Measurements from ENCODE around the gene ST6GALNAC3. TPM values are rescaled to one million over a fixed set of nuclear protein-coding genes. Genes with fewer than 3 reads are reported as not detected.
"Not testable (repeated sequence)": the region's sequence is repeated elsewhere in the genome, so short reads cannot be mapped to it uniquely, and the experiment has no call there.

Gene ST6GALNAC3
- total and polyA plus RNA-seq, 2 donors = 1.2 to 1.8 TPM

DNA sequence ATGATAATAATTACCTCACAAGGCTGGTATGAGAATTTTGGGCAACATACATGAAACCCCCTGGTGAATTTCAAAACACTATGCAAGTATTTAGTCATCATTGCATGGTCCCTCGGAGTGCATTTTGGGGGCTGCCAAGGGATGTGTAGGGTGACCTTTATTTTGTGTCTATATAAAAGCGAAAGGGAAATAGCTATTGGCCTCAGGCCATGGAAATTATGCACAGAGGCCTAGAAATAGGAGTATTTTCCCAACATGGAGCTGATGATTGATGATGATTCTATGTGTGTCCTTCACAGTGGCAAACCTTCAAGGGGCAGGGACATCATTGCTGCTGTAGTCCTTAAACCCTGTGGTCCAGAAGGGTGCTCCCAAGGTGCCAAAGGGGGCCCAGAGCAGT is 265.5 kb downstream of the ST6GALNAC3 start:
- WGBS = 93% methylated on average over 2 of the region's 2 CpGs
- DNase-seq (ENCODE audit: low read depth in 6 of 9, low spot score in 9 of 9) = no peak

DNA sequence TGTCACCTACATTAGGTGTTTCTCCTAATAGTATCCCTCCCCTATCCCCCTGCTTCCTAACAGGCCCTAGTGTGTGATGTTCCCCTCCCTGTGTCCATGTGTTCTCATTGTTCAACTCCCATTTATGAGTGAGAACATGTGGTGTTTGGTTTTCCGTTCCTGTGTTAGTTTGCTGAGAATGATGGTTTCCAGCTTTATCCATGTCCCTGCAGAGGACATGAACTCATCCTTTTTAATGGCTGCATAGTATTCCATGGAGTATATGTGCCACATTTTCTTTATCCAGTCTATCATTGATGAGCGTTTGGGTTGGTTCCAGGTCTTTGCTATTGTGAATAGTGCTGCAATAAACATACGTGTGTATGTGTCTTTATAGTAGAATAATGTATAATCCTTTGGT is 267.3 kb downstream of the ST6GALNAC3 start:
- 97% methylated on average over 3 of the region's 3 CpGs for WGBS
- not testable (repeated sequence) for H3K27me3 ChIP-seq (ENCODE audit: control insufficient read depth in 2 of 2, insufficient read depth in 1 of 2, low read length in 1 of 2); H3K9me3 ChIP-seq (ENCODE audit: control insufficient read depth in 2 of 2, insufficient read depth in 1 of 2, low read length in 1 of 2); H3K27ac ChIP-seq (ENCODE audit: low read depth in 1 of 2, low read length in 1 of 2); H3K36me3 ChIP-seq (ENCODE audit: control insufficient read depth in 2 of 2, insufficient read depth in 2 of 2, low read length in 1 of 2); H3K4me1 ChIP-seq (ENCODE audit: control insufficient read depth in 2 of 2, insufficient read depth in 2 of 2, low read length in 2 of 2); DNase-seq (ENCODE audit: low read depth in 6 of 9, low spot score in 9 of 9); H3K4me3 ChIP-seq (ENCODE audit: low read length in 2 of 2)

More for the DNA sequence above, 265.5 kb downstream of the ST6GALNAC3 start:
- H3K27me3 ChIP-seq (ENCODE audit: control insufficient read depth in 2 of 2, insufficient read depth in 1 of 2, low read length in 1 of 2) = no peaks in the 10 kb centered on the region
- no peak overlapping the region for H3K4me3 ChIP-seq (ENCODE audit: low read length in 2 of 2)
- no peaks in the 10 kb centered on the region for H3K9me3 ChIP-seq (ENCODE audit: control insufficient read depth in 2 of 2, insufficient read depth in 1 of 2, low read length in 1 of 2)
- H3K4me1 ChIP-seq (ENCODE audit: control insufficient read depth in 2 of 2, insufficient read depth in 2 of 2, low read length in 2 of 2) = no peaks in the 10 kb centered on the region
- H3K27ac ChIP-seq (ENCODE audit: low read depth in 1 of 2, low read length in 1 of 2) = no peak overlapping the region
- H3K36me3 ChIP-seq (ENCODE audit: control insufficient read depth in 2 of 2, insufficient read depth in 2 of 2, low read length in 1 of 2) = no peaks in the 10 kb centered on the region

DNA sequence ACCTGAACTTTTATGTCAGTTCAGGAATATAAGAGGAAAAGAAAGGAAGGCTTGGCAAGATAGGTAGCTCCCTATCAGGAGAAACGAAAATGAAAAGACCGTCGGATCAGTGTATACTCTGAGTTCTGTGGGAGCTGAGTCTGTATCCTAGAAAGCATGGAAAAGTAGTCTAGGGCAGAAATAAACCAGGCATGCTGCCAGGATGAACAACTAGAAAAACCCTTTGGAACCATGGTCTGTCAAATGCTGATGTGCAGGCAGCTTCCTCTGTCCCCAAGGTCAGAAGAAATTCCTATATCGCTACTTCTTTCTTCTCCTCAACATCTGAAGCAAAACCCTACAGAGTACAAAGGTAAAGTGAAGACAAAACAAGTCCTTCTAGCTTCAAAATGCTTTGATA is 268.8 kb downstream of the ST6GALNAC3 start:
- no peak overlapping the region for H3K27ac ChIP-seq (ENCODE audit: low read depth in 1 of 2, low read length in 1 of 2)
- H3K4me3 ChIP-seq (ENCODE audit: low read length in 2 of 2) = no peak overlapping the region
- 96% methylated on average over 4 of the region's 4 CpGs for WGBS
- no peaks in the 10 kb centered on the region for H3K36me3 ChIP-seq (ENCODE audit: control insufficient read depth in 2 of 2, insufficient read depth in 2 of 2, low read length in 1 of 2)
- H3K27me3 ChIP-seq (ENCODE audit: control insufficient read depth in 2 of 2, insufficient read depth in 1 of 2, low read length in 1 of 2) = no peaks in the 10 kb centered on the region
- no peaks in the 10 kb centered on the region for H3K9me3 ChIP-seq (ENCODE audit: control insufficient read depth in 2 of 2, insufficient read depth in 1 of 2, low read length in 1 of 2)
- no peaks in the 10 kb centered on the region for H3K4me1 ChIP-seq (ENCODE audit: control insufficient read depth in 2 of 2, insufficient read depth in 2 of 2, low read length in 2 of 2)
- no peak for DNase-seq (ENCODE audit: low read depth in 6 of 9, low spot score in 9 of 9)

DNA sequence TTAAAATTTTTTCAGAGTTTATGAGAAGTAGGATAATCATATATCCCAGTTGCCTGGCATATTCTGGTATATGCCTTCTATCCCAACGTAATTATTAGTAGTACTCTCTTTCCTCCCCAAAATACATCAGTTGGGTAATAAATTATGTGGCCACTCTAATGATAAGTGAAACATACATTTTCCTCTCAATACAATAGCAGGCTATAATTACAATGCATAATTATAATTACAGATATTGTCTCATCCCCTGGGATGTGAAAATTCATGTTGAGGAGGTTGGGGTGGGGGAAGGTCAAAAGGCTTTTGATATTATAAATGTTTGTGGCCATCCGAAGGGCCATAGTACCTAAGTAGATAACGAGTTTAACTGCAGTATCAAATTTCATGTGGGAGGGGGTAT is 277.1 kb downstream of the ST6GALNAC3 start:
- no peak for DNase-seq (ENCODE audit: low read depth in 6 of 9, low spot score in 9 of 9)
- no peak overlapping the region for H3K27ac ChIP-seq (ENCODE audit: low read depth in 1 of 2, low read length in 1 of 2)
- no peak overlapping the region for H3K4me3 ChIP-seq (ENCODE audit: low read length in 2 of 2)
- no peaks in the 10 kb centered on the region for H3K27me3 ChIP-seq (ENCODE audit: control insufficient read depth in 2 of 2, insufficient read depth in 1 of 2, low read length in 1 of 2)
- no peaks in the 10 kb centered on the region for H3K9me3 ChIP-seq (ENCODE audit: control insufficient read depth in 2 of 2, insufficient read depth in 1 of 2, low read length in 1 of 2)
- no peaks in the 10 kb centered on the region for H3K36me3 ChIP-seq (ENCODE audit: control insufficient read depth in 2 of 2, insufficient read depth in 2 of 2, low read length in 1 of 2)
- 94% methylated on average over 3 of the region's 3 CpGs for WGBS
- no peaks in the 10 kb centered on the region for H3K4me1 ChIP-seq (ENCODE audit: control insufficient read depth in 2 of 2, insufficient read depth in 2 of 2, low read length in 2 of 2)

DNA sequence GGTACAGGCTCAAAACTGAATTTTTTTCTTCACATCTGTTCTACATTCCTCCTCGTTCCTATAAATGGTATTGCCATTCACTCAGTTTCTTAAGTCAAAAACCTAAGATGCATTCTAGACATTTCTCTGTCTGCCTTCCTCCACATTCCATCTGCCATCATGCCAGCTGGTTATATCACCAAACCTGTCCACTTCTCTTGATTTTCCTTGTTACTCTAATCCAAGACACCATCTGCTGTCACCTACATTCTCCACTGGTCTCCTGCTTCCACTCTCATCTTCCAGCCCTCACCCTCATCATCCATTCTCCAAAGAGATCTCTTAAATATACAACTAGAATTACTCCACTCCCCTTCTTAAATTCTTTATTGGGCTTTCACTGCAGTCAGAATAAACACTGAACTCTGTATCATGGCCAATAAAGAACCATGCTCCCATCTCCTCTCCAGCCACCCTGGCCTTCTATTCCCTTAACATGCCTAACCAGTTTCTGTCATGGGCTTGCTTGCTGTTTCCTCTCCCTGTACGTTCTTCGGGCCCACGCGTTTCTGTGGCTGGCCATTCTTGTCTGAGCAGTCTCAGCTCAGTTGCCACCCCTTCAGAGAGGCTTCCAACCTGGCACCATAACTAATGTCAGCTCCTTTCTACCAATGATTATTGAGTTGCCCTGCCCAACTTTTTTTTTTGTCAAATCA is 278.3 kb downstream of the ST6GALNAC3 start:
- 95% methylated on average over 5 of the region's 5 CpGs for WGBS
- no peaks in the 10 kb centered on the region for H3K9me3 ChIP-seq (ENCODE audit: control insufficient read depth in 2 of 2, insufficient read depth in 1 of 2, low read length in 1 of 2)
- H3K27ac ChIP-seq (ENCODE audit: low read depth in 1 of 2, low read length in 1 of 2) = no peak overlapping the region
- H3K27me3 ChIP-seq (ENCODE audit: control insufficient read depth in 2 of 2, insufficient read depth in 1 of 2, low read length in 1 of 2) = no peaks in the 10 kb centered on the region
- no peak overlapping the region for H3K4me3 ChIP-seq (ENCODE audit: low read length in 2 of 2)
- H3K36me3 ChIP-seq (ENCODE audit: control insufficient read depth in 2 of 2, insufficient read depth in 2 of 2, low read length in 1 of 2) = no peaks in the 10 kb centered on the region
- no peaks in the 10 kb centered on the region for H3K4me1 ChIP-seq (ENCODE audit: control insufficient read depth in 2 of 2, insufficient read depth in 2 of 2, low read length in 2 of 2)
- DNase-seq (ENCODE audit: low read depth in 6 of 9, low spot score in 9 of 9) = no peak

DNA sequence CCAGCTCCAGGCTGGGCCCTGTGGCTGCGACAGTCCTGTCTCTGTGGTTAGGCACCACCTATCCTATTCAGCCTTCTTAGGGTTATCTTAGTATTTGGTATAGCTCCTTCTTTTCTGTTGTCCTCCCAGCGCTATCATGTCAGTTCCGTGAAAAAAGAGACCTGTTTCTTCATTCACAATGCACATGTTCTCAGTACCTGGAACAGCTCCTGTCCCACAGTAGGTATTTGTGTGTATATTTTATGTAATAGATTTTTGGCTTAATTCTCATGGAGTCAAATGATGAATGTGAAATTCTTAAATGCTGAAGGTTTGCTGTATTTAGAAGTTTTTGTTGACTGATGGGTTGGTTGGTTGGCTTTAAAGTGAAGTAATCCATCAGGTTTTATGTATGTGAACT is 279.7 kb downstream of the ST6GALNAC3 start:
- Histone ChIP-seq H3K27me3 (ENCODE audit: control insufficient read depth in 2 of 2, insufficient read depth in 1 of 2, low read length in 1 of 2) (no peaks in the 10 kb centered on the region), H3K9me3 (ENCODE audit: control insufficient read depth in 2 of 2, insufficient read depth in 1 of 2, low read length in 1 of 2) (no peaks in the 10 kb centered on the region), H3K4me1 (ENCODE audit: control insufficient read depth in 2 of 2, insufficient read depth in 2 of 2, low read length in 2 of 2) (no peaks in the 10 kb centered on the region), H3K4me3 (ENCODE audit: low read length in 2 of 2) (no peak overlapping the region), H3K36me3 (ENCODE audit: control insufficient read depth in 2 of 2, insufficient read depth in 2 of 2, low read length in 1 of 2) (no peaks in the 10 kb centered on the region), H3K27ac (ENCODE audit: low read depth in 1 of 2, low read length in 1 of 2) (no peak overlapping the region)
- DNase-seq (ENCODE audit: low read depth in 6 of 9, low spot score in 9 of 9) = no peak
- over 99% methylated on average over 3 of the region's 3 CpGs for WGBS

DNA sequence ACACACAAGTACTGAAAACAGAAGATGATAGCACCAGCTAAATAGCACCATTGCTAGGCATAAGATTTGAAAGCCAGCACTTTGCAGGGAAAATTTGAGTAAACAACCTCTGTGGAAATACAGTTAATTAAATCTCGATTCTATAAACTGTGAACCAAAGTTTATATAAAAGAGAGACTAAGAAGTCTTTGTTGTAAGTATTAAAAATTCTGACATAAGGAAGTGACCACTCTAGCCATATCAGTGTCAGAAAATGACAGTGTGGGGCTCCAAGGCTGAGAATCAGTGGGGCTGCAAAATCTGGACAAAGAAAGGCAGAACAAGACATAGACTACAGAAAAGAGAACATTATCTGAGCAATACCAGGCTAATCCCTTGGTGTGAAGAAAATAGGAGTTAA is 292.2 kb downstream of the ST6GALNAC3 start:
- no peak overlapping the region for H3K27ac ChIP-seq (ENCODE audit: low read depth in 1 of 2, low read length in 1 of 2)
- no peak for DNase-seq (ENCODE audit: low read depth in 6 of 9, low spot score in 9 of 9)
- H3K4me3 ChIP-seq (ENCODE audit: low read length in 2 of 2) = no peak overlapping the region
- no peaks in the 10 kb centered on the region for H3K36me3 ChIP-seq (ENCODE audit: control insufficient read depth in 2 of 2, insufficient read depth in 2 of 2, low read length in 1 of 2)
- H3K9me3 ChIP-seq (ENCODE audit: control insufficient read depth in 2 of 2, insufficient read depth in 1 of 2, low read length in 1 of 2) = no peaks in the 10 kb centered on the region
- no peaks in the 10 kb centered on the region for H3K4me1 ChIP-seq (ENCODE audit: control insufficient read depth in 2 of 2, insufficient read depth in 2 of 2, low read length in 2 of 2)
- H3K27me3 ChIP-seq (ENCODE audit: control insufficient read depth in 2 of 2, insufficient read depth in 1 of 2, low read length in 1 of 2) = no peaks in the 10 kb centered on the region
- 88% methylated on average over 1 of the region's 1 CpG for WGBS

DNA sequence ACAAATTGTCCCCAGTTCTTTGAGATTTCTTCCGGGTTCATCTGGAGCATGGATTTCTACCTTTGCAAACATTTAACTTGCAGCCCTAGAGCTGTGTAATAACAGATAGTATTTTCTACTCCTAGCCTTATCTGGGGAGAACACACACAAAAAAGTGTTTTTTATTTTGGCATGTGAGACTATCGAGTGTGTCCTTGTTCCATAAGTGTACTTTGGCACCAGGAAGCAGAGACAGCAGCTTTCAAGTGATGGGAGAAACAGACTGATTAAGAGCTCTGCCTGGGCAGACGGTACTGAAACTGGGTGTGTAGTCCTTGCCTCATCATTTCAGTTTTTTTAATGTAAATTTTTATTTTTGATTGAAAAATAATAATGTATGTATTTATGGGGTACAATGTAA is 297.4 kb downstream of the ST6GALNAC3 start:
- Histone ChIP-seq H3K27me3 (ENCODE audit: control insufficient read depth in 2 of 2, insufficient read depth in 1 of 2, low read length in 1 of 2) (no peaks in the 10 kb centered on the region), H3K36me3 (ENCODE audit: control insufficient read depth in 2 of 2, insufficient read depth in 2 of 2, low read length in 1 of 2) (no peaks in the 10 kb centered on the region), H3K27ac (ENCODE audit: low read depth in 1 of 2, low read length in 1 of 2) (no peak overlapping the region), H3K9me3 (ENCODE audit: control insufficient read depth in 2 of 2, insufficient read depth in 1 of 2, low read length in 1 of 2) (no peaks in the 10 kb centered on the region), H3K4me3 (ENCODE audit: low read length in 2 of 2) (no peak overlapping the region), H3K4me1 (ENCODE audit: control insufficient read depth in 2 of 2, insufficient read depth in 2 of 2, low read length in 2 of 2) (no peaks in the 10 kb centered on the region)
- DNase-seq (ENCODE audit: low read depth in 6 of 9, low spot score in 9 of 9) = no peak
- WGBS = 96% methylated on average over 3 of the region's 3 CpGs

DNA sequence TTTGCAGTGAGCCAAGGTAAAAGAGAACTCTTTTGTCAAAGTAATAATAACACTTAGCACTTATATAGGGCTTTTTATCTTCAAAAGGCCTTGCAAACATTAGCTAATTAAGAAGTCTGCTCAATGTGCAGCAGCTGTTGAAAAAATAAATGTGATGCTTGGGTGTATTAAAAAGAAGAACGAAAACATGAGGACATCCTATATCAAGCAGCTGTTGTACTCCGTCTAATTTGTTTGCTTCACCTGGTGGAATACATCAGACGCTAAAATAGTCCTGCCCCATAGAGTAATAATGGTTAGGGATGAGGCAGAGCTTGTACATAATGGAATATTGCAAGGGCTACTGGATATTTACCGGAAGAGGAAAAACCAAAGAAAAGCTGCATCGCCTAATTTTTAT is 299.5 kb downstream of the ST6GALNAC3 start:
- WGBS = 96% methylated on average over 5 of the region's 5 CpGs
- no peak overlapping the region for H3K27ac ChIP-seq (ENCODE audit: low read depth in 1 of 2, low read length in 1 of 2)

More for the DNA sequence above, 299.5 kb downstream of the ST6GALNAC3 start:
- H3K4me1 ChIP-seq (ENCODE audit: control insufficient read depth in 2 of 2, insufficient read depth in 2 of 2, low read length in 2 of 2) = no peaks in the 10 kb centered on the region
- no peak overlapping the region for H3K4me3 ChIP-seq (ENCODE audit: low read length in 2 of 2)
- H3K36me3 ChIP-seq (ENCODE audit: control insufficient read depth in 2 of 2, insufficient read depth in 2 of 2, low read length in 1 of 2) = no peaks in the 10 kb centered on the region
- no peaks in the 10 kb centered on the region for H3K27me3 ChIP-seq (ENCODE audit: control insufficient read depth in 2 of 2, insufficient read depth in 1 of 2, low read length in 1 of 2)
- H3K9me3 ChIP-seq (ENCODE audit: control insufficient read depth in 2 of 2, insufficient read depth in 1 of 2, low read length in 1 of 2) = no peaks in the 10 kb centered on the region
- DNase-seq (ENCODE audit: low read depth in 6 of 9, low spot score in 9 of 9) = no peak
